K562 (cell line): Measurements from ENCODE around the gene DCLK2. TPM values are rescaled to one million over a fixed set of nuclear protein-coding genes. Genes with fewer than 3 reads are reported as not detected.

Source experiments
- ATAC-seq: fragments of 200-7000 bp; cut with Tn5 transposase; 3 replicates; pipeline ENCODE4 v1.9.1; 2020; ENCODE audit warnings: moderate library complexity
- BruUV-seq: library from RNA; stranded (reverse); fragments of 400-500 nt; replicated peaks from 2 replicates; lab custom pipeline; 2021; lab: Mats Ljungman, UMichigan
- CTCF ChIA-PET: fragments of 300-600 bp; formaldehyde crosslinking; extraction: SDS; loops from one replicate; lab custom pipeline; 2021; ENCODE audit warnings: low intra/inter-chr PET ratio; lab: Yijun Ruan, JAX
- POLR2A ChIA-PET: fragments of 300-600, 350-650 bp; sonication (Branson Sonifier 250); formaldehyde crosslinking; extraction: SDS; loops from one replicate; lab custom pipeline; 2021; ENCODE audit warnings: antibody characterized with exemption, inconsistent platforms; lab: Yijun Ruan, JAX
- DNase-seq, 4 experiments: peaks; one replicate each; pipeline versions ENCODE4 v3.0.0 to v3.0.0-alpha.2; 2011 to 2018; ENCODE audit warnings: low spot score in 3 of 4, mixed read lengths in 3 of 4; ENCODE audit errors: extremely low read depth in 1 of 4
- FAIRE-seq: peaks from 2 replicates; lab custom pipeline; 2011; peaks lifted over from hg19 to GRCh38; lab: Jason Lieb, UNC
- H2AFZ ChIP-seq: 2 replicates; pipeline ENCODE4 v1.6.0; 2011; ENCODE audit warnings: low read depth, low read length, control low read depth, inconsistent platforms
- H3K27ac ChIP-seq: fragments of 200-600 bp; 3 replicates; pipeline ENCODE4 v1.8.0; 2011; ENCODE audit warnings: low read depth, mild to moderate bottlenecking, control low read depth, inconsistent platforms, low read length, moderate library complexity, mixed read lengths; ENCODE audit errors: extremely low read depth
- H3K27me3 ChIP-seq, 2 experiments: fragments of 300-600 bp in 1 of 2; 2 replicates in 1 of 2; 3 replicates in 1 of 2; pipeline versions ENCODE4 v1.6.0 to v1.8.0; 2011; ENCODE audit warnings: inconsistent platforms in 2 of 2, low read length in 2 of 2, mild to moderate bottlenecking in 1 of 2, mixed read lengths in 1 of 2, moderate library complexity in 1 of 2; ENCODE audit not compliant: control insufficient read depth in 2 of 2, insufficient read depth in 2 of 2
- H3K36me3 ChIP-seq: fragments of 300-600 bp; 3 replicates; pipeline ENCODE4 v1.8.0; 2011; ENCODE audit warnings: mild to moderate bottlenecking, low read length, inconsistent platforms; ENCODE audit not compliant: control insufficient read depth, insufficient read depth
- H3K4me1 ChIP-seq, 2 experiments: fragments of 200-600 bp in 1 of 2; replicated peaks in 1 of 2; 2 replicates in 1 of 2; 3 replicates in 1 of 2; pipeline versions ENCODE4 v1.5.1 to v1.8.0; 2011; ENCODE audit warnings: inconsistent platforms in 2 of 2, low read length in 2 of 2, mild to moderate bottlenecking in 1 of 2, mixed read lengths in 1 of 2, moderate library complexity in 1 of 2; ENCODE audit not compliant: control insufficient read depth in 2 of 2, insufficient read depth in 2 of 2
- H3K4me2 ChIP-seq: 2 replicates; pipeline ENCODE4 v1.6.1; 2011; ENCODE audit warnings: low read length, control low read depth, inconsistent platforms, mixed read lengths; ENCODE audit not compliant: insufficient read depth
- H3K4me3 ChIP-seq: fragments of 200-600 bp; sonication (generic), shearing (Covaris generic); 2 replicates; pipeline ENCODE4 v1.5.1; 2016; ENCODE audit warnings: control low read depth, inconsistent platforms
- H3K79me2 ChIP-seq: fragments of 200-600 bp; 3 replicates; pipeline ENCODE4 v1.8.0; 2011; ENCODE audit warnings: low read length, inconsistent platforms; ENCODE audit not compliant: control insufficient read depth, insufficient read depth
- H3K9ac ChIP-seq, 2 experiments: 2 replicates each; pipeline versions ENCODE4 v1.6.0 to v1.6.1; 2011; ENCODE audit warnings: low read depth in 2 of 2, low read length in 2 of 2, control low read depth in 1 of 2, inconsistent platforms in 1 of 2, mild to moderate bottlenecking in 1 of 2, mixed read lengths in 1 of 2; ENCODE audit not compliant: insufficient read depth in 1 of 2
- H3K9me1 ChIP-seq: one replicate; pipeline ENCODE4 v1.6.0; 2011; ENCODE audit warnings: inconsistent platforms, mild to moderate bottlenecking, low read length, moderate library complexity; ENCODE audit not compliant: control insufficient read depth, insufficient read depth
- H3K9me3 ChIP-seq: replicated peaks from 2 replicates; pipeline ENCODE4 v1.5.1; 2011; ENCODE audit warnings: low read depth, low read length, inconsistent platforms; ENCODE audit not compliant: control insufficient read depth, insufficient read depth
- H4K20me1 ChIP-seq: replicated peaks from 2 replicates; pipeline ENCODE4 v1.6.1; 2011; ENCODE audit warnings: low read length, inconsistent platforms, mixed read lengths; ENCODE audit not compliant: control insufficient read depth, insufficient read depth
- ARNT ChIP-seq, 2 experiments: fragments of 450-650 bp; IDR thresholded peaks; 2 replicates each; pipeline ENCODE4 v1.6.1; 2016; ENCODE audit warnings: mild to moderate bottlenecking in 1 of 2
- DEAF1 ChIP-seq: fragments of 450-650 bp; formaldehyde crosslinking; IDR thresholded peaks from 2 replicates; pipeline ENCODE4 v1.4.0; 2020; ENCODE audit warnings: mild to moderate bottlenecking, moderate library complexity
- HNRNPH1 ChIP-seq: fragments of 200-400 bp; formaldehyde crosslinking; optimal IDR thresholded peaks from 2 replicates; pipeline ENCODE3; 2017; ENCODE audit warnings: low read depth, mild to moderate bottlenecking, low read length, moderate library complexity
- JUNB ChIP-seq: fragments of 450-650 bp; formaldehyde crosslinking; conservative IDR thresholded peaks from 2 replicates; pipeline ENCODE4 v1.4.0; 2020; ENCODE audit warnings: mild to moderate bottlenecking
- PKNOX1 ChIP-seq: fragments of 450-650 bp; IDR thresholded peaks from 2 replicates; pipeline ENCODE4 v1.6.1; 2016
- PTTG1 ChIP-seq: fragments of 450-650 bp; IDR thresholded peaks from 2 replicates; pipeline ENCODE4 v1.6.1; 2016; ENCODE audit warnings: low read depth, mild to moderate bottlenecking, missing genetic modification characterization, missing compliant biosample characterization
- RAD21 ChIP-seq, 2 experiments: fragments of 250-450 bp in 1 of 2; fragments of 450-650 bp in 1 of 2; sonication (Bioruptor Pico) in 1 of 2; formaldehyde crosslinking in 1 of 2; IDR thresholded peaks in 1 of 2; conservative IDR thresholded peaks in 1 of 2; 2 replicates each; pipeline versions ENCODE4 v1.4.0 to v1.8.0; 2020 to 2022; ENCODE audit warnings: mild to moderate bottlenecking in 2 of 2, moderate library complexity in 1 of 2
- SIN3A ChIP-seq, 2 experiments: fragments of 150-350 bp in 1 of 2; IDR thresholded peaks; 2 replicates each; pipeline ENCODE4 v1.6.1; 2011 to 2016; ENCODE audit warnings: borderline replicate concordance in 2 of 2, low read depth in 2 of 2, low read length in 2 of 2, mild to moderate bottlenecking in 2 of 2, moderate library complexity in 2 of 2; ENCODE audit not compliant: control insufficient read depth in 1 of 2
- SMAD4 ChIP-seq: fragments of 250-450 bp; sonication (Bioruptor Pico); conservative IDR thresholded peaks from 2 replicates; pipeline ENCODE4 v1.8.0; 2021; ENCODE audit warnings: inconsistent platforms, mild to moderate bottlenecking, moderate library complexity
- TAL1 ChIP-seq: fragments of 450-650 bp; IDR thresholded peaks from 2 replicates; pipeline ENCODE4 v1.6.1; 2016; ENCODE audit warnings: mild to moderate bottlenecking
- ZNF561 ChIP-seq: fragments of 450-650 bp; formaldehyde crosslinking; conservative IDR thresholded peaks from 2 replicates; pipeline ENCODE4 v1.4.0; 2020; ENCODE audit warnings: mild to moderate bottlenecking, moderate library complexity
- WGBS: fragments of 100-300 bp; shearing (Covaris generic); methylation state at CpG from one replicate; pipeline ENCODE4 v1.1.6; 2016; ENCODE audit warnings: low coverage, mixed read lengths; ENCODE audit not compliant: insufficient coverage; ENCODE audit errors: missing lambda C conversion rate; 5-methylcytosine and 5-hydroxymethylcytosine counted together
- in situ Hi-C: fragments of 300-500 bp; cut with MboI; formaldehyde crosslinking; loops from 4 replicates; pipeline ENCODE4 v1.15.0; 2018; ENCODE audit warnings: inconsistent platforms, mixed read lengths
- intact Hi-C: fragments of 100-400 bp; cut with micrococcal nuclease; formaldehyde crosslinking; loops from 2 replicates; pipeline ENCODE4 v1.14.2; 2022
- polyA plus RNA-seq, 8 experiments: library from polyadenylated mRNA; depleted of rRNA in 4 of 8; stranded (reverse) in 5 of 8; unstranded in 3 of 8; fragments of >200 nt; fragmentation: Nextera tagmentation in 2 of 8; fragmentation: Illumina TruSeq in 1 of 8; extraction: Ambion mirVana in 2 of 8; extraction: Trizol in 1 of 8; gene quantifications; 2 replicates each; pipeline versions ENCODE4 v1.2.1 to v1.2.3, GENCODE V29; 2011 to 2014; ENCODE audit warnings: inconsistent platforms in 1 of 8, missing spikeins in 1 of 8
- total RNA-seq, 7 experiments: library from RNA; depleted of rRNA in 6 of 7; stranded (reverse); fragments of >200 nt in 6 of 7; fragmentation: Illumina TruSeq in 2 of 7; extraction: Trizol in 2 of 7; gene quantifications; 2 replicates each; pipeline versions ENCODE4 v1.2.1 to v1.2.3, GENCODE V29; 2011 to 2021; ENCODE audit warnings: low replicate concordance in 1 of 7
- TF ChIP-seq, protein P1 (sequence below): fragments of 250-450 bp; sonication (Bioruptor Pico); IDR thresholded peaks from 2 replicates; pipeline ENCODE4 v1.5.0; 2020; ENCODE audit warnings: mild to moderate bottlenecking, borderline replicate concordance
- TF ChIP-seq, protein P2 (sequence below): fragments of 250-450 bp; sonication (Bioruptor Pico); IDR thresholded peaks from 2 replicates; pipeline ENCODE4 v1.4.0; 2020; ENCODE audit warnings: mild to moderate bottlenecking

Gene DCLK2
- total and polyA plus RNA-seq, 9 of the 15 experiments (the other 6 are each of a cell fraction or from before 2014, with no cell fraction given), result not detected

GRCh38 chr4:150173982-150174398 lies 95.7 kb downstream of the DCLK2 start:
- Histone ChIP-seq H3K36me3 (no peaks in the 10 kb centered on the region), H3K79me2 (no peaks in the 10 kb centered on the region), H3K27ac (no peak overlapping the region), H3K4me1 (no peaks in the 10 kb centered on the region), H3K4me2 (no peak overlapping the region), H2AFZ (no peak overlapping the region), H3K9me1 (no peaks in the 10 kb centered on the region), H3K9me3 (no peaks in the 10 kb centered on the region), H3K9ac (no peak overlapping the region), H3K4me3 (no peak overlapping the region), H3K27me3 (peaks cover 8 to 20% of the 10 kb centered on the region in 2 experiments), H4K20me1 (no peaks in the 10 kb centered on the region)
- TF ChIP-seq HNRNPH1 (no peak), RAD21 (CRISPR knock-in tag; conservative IDR thresholded peaks at IDR 0.05 in 1 of 2, IDR thresholded peaks at IDR 0.05 in 1 of 2) (no peak), DEAF1 (CRISPR knock-in tag) (no peak), JUNB (CRISPR knock-in tag) (no peak), PKNOX1 (no peak), ZNF561 (CRISPR knock-in tag) (no peak), SIN3A (IDR thresholded peaks at IDR 0.05; ENCODE audit: borderline replicate concordance in 2 of 2, control insufficient read depth in 1 of 2, low read depth in 2 of 2, low read length in 2 of 2) (no peak), TAL1 (no peak), SMAD4 (CRISPR knock-in tag) (no peak), PTTG1 (tag) (no peak), ARNT (IDR thresholded peaks at IDR 0.05) (no peak)
- TF ChIP-seq, protein P1, sequence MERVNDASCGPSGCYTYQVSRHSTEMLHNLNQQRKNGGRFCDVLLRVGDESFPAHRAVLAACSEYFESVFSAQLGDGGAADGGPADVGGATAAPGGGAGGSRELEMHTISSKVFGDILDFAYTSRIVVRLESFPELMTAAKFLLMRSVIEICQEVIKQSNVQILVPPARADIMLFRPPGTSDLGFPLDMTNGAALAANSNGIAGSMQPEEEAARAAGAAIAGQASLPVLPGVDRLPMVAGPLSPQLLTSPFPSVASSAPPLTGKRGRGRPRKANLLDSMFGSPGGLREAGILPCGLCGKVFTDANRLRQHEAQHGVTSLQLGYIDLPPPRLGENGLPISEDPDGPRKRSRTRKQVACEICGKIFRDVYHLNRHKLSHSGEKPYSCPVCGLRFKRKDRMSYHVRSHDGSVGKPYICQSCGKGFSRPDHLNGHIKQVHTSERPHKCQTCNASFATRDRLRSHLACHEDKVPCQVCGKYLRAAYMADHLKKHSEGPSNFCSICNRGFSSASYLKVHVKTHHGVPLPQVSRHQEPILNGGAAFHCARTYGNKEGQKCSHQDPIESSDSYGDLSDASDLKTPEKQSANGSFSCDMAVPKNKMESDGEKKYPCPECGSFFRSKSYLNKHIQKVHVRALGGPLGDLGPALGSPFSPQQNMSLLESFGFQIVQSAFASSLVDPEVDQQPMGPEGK (CRISPR knock-in tag), result no peak
- TF ChIP-seq, protein P2, sequence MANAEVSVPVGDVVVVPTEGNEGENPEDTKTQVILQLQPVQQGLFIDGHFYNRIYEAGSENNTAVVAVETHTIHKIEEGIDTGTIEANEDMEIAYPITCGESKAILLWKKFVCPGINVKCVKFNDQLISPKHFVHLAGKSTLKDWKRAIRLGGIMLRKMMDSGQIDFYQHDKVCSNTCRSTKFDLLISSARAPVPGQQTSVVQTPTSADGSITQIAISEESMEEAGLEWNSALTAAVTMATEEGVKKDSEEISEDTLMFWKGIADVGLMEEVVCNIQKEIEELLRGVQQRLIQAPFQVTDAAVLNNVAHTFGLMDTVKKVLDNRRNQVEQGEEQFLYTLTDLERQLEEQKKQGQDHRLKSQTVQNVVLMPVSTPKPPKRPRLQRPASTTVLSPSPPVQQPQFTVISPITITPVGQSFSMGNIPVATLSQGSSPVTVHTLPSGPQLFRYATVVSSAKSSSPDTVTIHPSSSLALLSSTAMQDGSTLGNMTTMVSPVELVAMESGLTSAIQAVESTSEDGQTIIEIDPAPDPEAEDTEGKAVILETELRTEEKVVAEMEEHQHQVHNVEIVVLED (CRISPR knock-in tag), result no peak
- ATAC-seq, result no peak
- FAIRE-seq, result no peak
- POLR2A ChIA-PET, result no interaction called here
- no peak for DNase-seq
- CTCF ChIA-PET, result no interaction called here
- WGBS, result 5% methylated on average over 5 of the region's 5 CpGs
- intact Hi-C loops (no loop called here), in situ Hi-C loops (no loop called here)
- BruUV-seq, result no TSS peak
